ENCODE measurements around the gene TEAD3. TPM values are rescaled to one million over a fixed set of nuclear protein-coding genes. Genes with fewer than 3 reads are reported as not detected.
A peak's percentile ranks its signal among the peaks of the same experiment; 100 is the strongest.

TEAD3 gene
- total RNA-seq, 1 donor from 2014 or later = 75.5 TPM

DNA sequence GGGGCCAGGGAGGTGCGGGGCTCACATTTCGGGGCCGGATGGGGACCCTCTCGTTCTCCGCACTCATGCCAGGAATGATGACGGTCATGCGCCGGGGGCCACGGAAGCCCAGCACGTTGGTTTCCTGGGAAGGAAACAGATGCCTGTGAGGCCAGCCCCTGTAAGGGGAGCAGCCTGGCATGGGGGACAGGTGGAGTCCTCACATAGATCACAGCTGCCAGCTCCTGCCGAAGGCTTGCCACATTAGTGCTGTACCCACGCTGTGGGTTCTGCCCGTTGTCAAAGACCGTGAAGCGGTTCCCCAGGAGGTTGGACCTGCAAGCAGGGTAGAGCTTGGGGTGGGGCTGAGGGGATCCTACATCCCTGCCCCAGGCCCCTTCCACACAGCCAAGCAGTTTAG is 6.7 kb upstream of the TEAD3 start:
- H3K9me3 Mint-ChIP-seq (ENCODE audit: unreplicated experiment) = no peaks in the 10 kb centered on the region
- H3K9ac ChIP-seq (ENCODE audit: low read length) = no peak overlapping the region
- no peak overlapping the region for H2AFZ ChIP-seq (ENCODE audit: low read depth, low read length)
- peaks cover 20% of the 10 kb centered on the region for H3K27me3 Mint-ChIP-seq (ENCODE audit: low read depth, unreplicated experiment)
- no peaks in the 10 kb centered on the region for H3K9me3 ChIP-seq (ENCODE audit: insufficient read depth, low read depth, low read length)
- peaks cover 10% of the 10 kb centered on the region for H3K4me1 ChIP-seq (ENCODE audit: insufficient read depth, low read length)
- no peak overlapping the region for H3K4me3 ChIP-seq (ENCODE audit: insufficient read depth, low read depth, low read length)
- DNase-seq (ENCODE audit: low read depth) (no peak), FAIRE-seq (no peak)
- H3K27ac Mint-ChIP-seq (ENCODE audit: unreplicated experiment) = no peak overlapping the region
- H3K27me3 ChIP-seq (ENCODE audit: insufficient read depth, low read length) = peaks cover 3% of the 10 kb centered on the region
- H3K4me2 ChIP-seq (ENCODE audit: low read length) = no peak overlapping the region
- no peaks in the 10 kb centered on the region for H3K36me3 Mint-ChIP-seq (ENCODE audit: low read depth, unreplicated experiment)
- no peaks in the 10 kb centered on the region for H4K20me1 ChIP-seq (ENCODE audit: insufficient read depth, low read length)
- no peak overlapping the region for H3K4me3 Mint-ChIP-seq (ENCODE audit: unreplicated experiment)
- TF ChIP-seq EZH2 (IDR thresholded peaks at IDR 0.05; ENCODE audit: insufficient read depth, low read length) = no peak
- TF ChIP-seq, protein P1, sequence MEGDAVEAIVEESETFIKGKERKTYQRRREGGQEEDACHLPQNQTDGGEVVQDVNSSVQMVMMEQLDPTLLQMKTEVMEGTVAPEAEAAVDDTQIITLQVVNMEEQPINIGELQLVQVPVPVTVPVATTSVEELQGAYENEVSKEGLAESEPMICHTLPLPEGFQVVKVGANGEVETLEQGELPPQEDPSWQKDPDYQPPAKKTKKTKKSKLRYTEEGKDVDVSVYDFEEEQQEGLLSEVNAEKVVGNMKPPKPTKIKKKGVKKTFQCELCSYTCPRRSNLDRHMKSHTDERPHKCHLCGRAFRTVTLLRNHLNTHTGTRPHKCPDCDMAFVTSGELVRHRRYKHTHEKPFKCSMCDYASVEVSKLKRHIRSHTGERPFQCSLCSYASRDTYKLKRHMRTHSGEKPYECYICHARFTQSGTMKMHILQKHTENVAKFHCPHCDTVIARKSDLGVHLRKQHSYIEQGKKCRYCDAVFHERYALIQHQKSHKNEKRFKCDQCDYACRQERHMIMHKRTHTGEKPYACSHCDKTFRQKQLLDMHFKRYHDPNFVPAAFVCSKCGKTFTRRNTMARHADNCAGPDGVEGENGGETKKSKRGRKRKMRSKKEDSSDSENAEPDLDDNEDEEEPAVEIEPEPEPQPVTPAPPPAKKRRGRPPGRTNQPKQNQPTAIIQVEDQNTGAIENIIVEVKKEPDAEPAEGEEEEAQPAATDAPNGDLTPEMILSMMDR (IDR thresholded peaks at IDR 0.05; ENCODE audit: insufficient read depth, low read depth, low read length) = no peak
- no peaks in the 10 kb centered on the region for H3K36me3 ChIP-seq (ENCODE audit: insufficient read depth, low read length)
- no peak overlapping the region for H3K27ac ChIP-seq (ENCODE audit: low read depth, low read length)
- H3K4me1 Mint-ChIP-seq (ENCODE audit: low read depth, unreplicated experiment) = peaks cover 17% of the 10 kb centered on the region
- H3K79me2 ChIP-seq (ENCODE audit: insufficient read depth, low read length) = no peaks in the 10 kb centered on the region

DNA sequence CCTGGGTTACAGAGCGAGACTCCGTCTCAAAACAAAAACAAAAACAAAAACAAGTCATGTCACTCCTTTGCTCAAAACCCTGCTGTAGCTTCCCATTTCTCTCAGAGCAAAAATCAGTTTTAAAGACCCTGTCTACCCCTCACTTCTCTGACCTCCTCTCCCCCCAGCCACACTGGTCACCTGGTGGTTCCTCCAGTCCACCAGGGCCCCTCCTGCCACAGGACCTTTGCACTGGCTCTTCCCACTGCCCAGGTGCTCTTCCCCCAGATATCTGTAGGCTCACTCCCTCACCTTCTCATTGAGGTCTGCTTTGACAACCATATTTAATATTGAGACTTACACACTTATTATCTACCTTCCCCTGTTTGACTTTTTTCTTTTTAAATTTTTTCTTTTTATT is 4.9 kb upstream of the TEAD3 start:
- no peaks in the 10 kb centered on the region for H3K36me3 ChIP-seq (ENCODE audit: insufficient read depth, low read length)
- Mint-ChIP-seq H3K9me3 (ENCODE audit: unreplicated experiment) (no peaks in the 10 kb centered on the region), H3K4me3 (ENCODE audit: unreplicated experiment) (no peak overlapping the region), H3K4me1 (ENCODE audit: low read depth, unreplicated experiment) (peaks cover 19% of the 10 kb centered on the region), H3K27me3 (ENCODE audit: low read depth, unreplicated experiment) (peaks cover 10% of the 10 kb centered on the region), H3K36me3 (ENCODE audit: low read depth, unreplicated experiment) (no peaks in the 10 kb centered on the region), H3K27ac (ENCODE audit: unreplicated experiment) (no peak overlapping the region)
- H4K20me1 ChIP-seq (ENCODE audit: insufficient read depth, low read length) = no peaks in the 10 kb centered on the region
- H3K27me3 ChIP-seq (ENCODE audit: insufficient read depth, low read length) = peaks cover 3% of the 10 kb centered on the region
- TF ChIP-seq EZH2 (IDR thresholded peaks at IDR 0.05; ENCODE audit: insufficient read depth, low read length) = no peak
- TF ChIP-seq, protein P1 (IDR thresholded peaks at IDR 0.05; ENCODE audit: insufficient read depth, low read depth, low read length) = no peak
- H3K9ac ChIP-seq (ENCODE audit: low read length) = no peak overlapping the region
- no peak for FAIRE-seq
- H3K9me3 ChIP-seq (ENCODE audit: insufficient read depth, low read depth, low read length) = no peaks in the 10 kb centered on the region
- no peaks in the 10 kb centered on the region for H3K79me2 ChIP-seq (ENCODE audit: insufficient read depth, low read length)
- no peak overlapping the region for H3K4me3 ChIP-seq (ENCODE audit: insufficient read depth, low read depth, low read length)
- no peak overlapping the region for H3K4me2 ChIP-seq (ENCODE audit: low read length)
- peaks cover 17% of the 10 kb centered on the region for H3K4me1 ChIP-seq (ENCODE audit: insufficient read depth, low read length)
- H3K27ac ChIP-seq (ENCODE audit: low read depth, low read length) = no peak overlapping the region
- H2AFZ ChIP-seq (ENCODE audit: low read depth, low read length) = no peak overlapping the region
- no peak for DNase-seq (ENCODE audit: low read depth)

DNA sequence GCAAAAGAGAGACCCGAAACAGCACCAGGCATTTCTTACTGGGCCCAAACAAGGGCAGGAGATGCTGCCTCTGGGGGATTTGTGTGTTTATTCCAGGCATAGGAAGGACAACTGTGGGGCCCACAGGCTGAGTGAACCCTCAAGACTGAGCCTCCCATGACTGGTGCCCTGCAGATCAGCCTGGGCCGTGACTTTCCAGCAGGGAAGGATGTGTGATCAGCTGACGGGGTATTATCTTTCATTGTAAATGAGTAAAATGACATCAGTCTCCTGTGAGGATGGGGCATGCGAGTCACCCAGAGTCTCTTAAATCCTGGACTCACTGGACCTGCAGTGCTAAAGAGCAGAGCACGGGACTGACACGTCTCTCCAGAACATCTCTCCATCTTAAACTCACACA is 3.9 kb upstream of the TEAD3 start:
- H3K36me3 Mint-ChIP-seq (ENCODE audit: low read depth, unreplicated experiment) = no peaks in the 10 kb centered on the region
- H3K4me3 Mint-ChIP-seq (ENCODE audit: unreplicated experiment) = peak overlapping the region; percentile 55
- Histone ChIP-seq H4K20me1 (ENCODE audit: insufficient read depth, low read length) (peaks cover 3% of the 10 kb centered on the region), H3K4me2 (ENCODE audit: low read length) (no peak overlapping the region), H3K27ac (ENCODE audit: low read depth, low read length) (no peak overlapping the region), H3K27me3 (ENCODE audit: insufficient read depth, low read length) (no peaks in the 10 kb centered on the region), H3K9ac (ENCODE audit: low read length) (no peak overlapping the region), H3K4me3 (ENCODE audit: insufficient read depth, low read depth, low read length) (no peak overlapping the region), H2AFZ (ENCODE audit: low read depth, low read length) (no peak overlapping the region), H3K79me2 (ENCODE audit: insufficient read depth, low read length) (peaks cover 6% of the 10 kb centered on the region), H3K4me1 (ENCODE audit: insufficient read depth, low read length) (peaks cover 20% of the 10 kb centered on the region), H3K9me3 (ENCODE audit: insufficient read depth, low read depth, low read length) (no peaks in the 10 kb centered on the region), H3K36me3 (ENCODE audit: insufficient read depth, low read length) (no peaks in the 10 kb centered on the region)
- FAIRE-seq = no peak
- TF ChIP-seq, protein P1 (IDR thresholded peaks at IDR 0.05; ENCODE audit: insufficient read depth, low read depth, low read length) = no peak
- no peak for TF ChIP-seq EZH2 (IDR thresholded peaks at IDR 0.05; ENCODE audit: insufficient read depth, low read length)
- DNase-seq (ENCODE audit: low read depth) = peak; percentile 23
- H3K4me1 Mint-ChIP-seq (ENCODE audit: low read depth, unreplicated experiment) = peaks cover 19% of the 10 kb centered on the region
- no peaks in the 10 kb centered on the region for H3K9me3 Mint-ChIP-seq (ENCODE audit: unreplicated experiment)
- H3K27ac Mint-ChIP-seq (ENCODE audit: unreplicated experiment) = no peak overlapping the region
- H3K27me3 Mint-ChIP-seq (ENCODE audit: low read depth, unreplicated experiment) = peaks cover 6% of the 10 kb centered on the region

All from astrocyte (in vitro differentiated cells and primary cell).